Testis (tissue), 2 donors: ENCODE measurements around the gene AP5Z1.

Experiments used
- CTCF ChIP-seq, 3 experiments: fragments of 450-650 bp in 2 of 3; fragments of 200-600 bp in 1 of 3; sonication (generic) in 1 of 3; IDR thresholded peaks; one replicate each; pipeline ENCODE4 v1.5.1; 2016 to 2019; ENCODE audit warnings: antibody characterized with exemption in 3 of 3, mild to moderate bottlenecking in 2 of 3, moderate library complexity in 1 of 3
- POLR2A ChIP-seq: fragments of 450-650 bp; IDR thresholded peaks from one replicate; pipeline ENCODE4 v1.6.1; 2017; ENCODE audit warnings: antibody characterized with exemption, mild to moderate bottlenecking, moderate library complexity

DNA sequence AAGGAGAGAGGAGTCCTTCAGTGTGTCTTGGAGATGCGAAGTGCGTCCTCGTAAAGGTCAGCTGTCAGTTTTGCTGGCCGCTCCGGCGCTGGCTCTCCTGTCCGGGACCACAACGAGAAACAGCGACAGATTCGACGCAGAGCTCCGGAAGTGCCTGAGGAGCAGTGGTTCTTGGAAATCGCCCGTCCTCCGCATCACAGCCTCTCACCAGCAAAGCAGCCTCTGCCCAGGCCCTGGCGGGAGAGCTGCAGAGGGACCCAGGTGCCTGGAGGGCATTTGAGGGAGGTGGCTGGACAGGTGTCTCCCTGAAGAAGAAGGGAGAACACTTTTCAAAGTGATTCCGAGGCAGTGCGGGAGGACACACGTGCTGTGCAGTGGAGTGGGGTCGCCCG lies 11.6 kb upstream of the AP5Z1 start:
- no peak for TF ChIP-seq CTCF (IDR thresholded peaks at IDR 0.05)
- TF ChIP-seq POLR2A: no peak
